SKM-1 (cell line): ENCODE results near the gene NEU2.
"Not testable (repeated sequence)": the region's sequence is repeated elsewhere in the genome, so short reads cannot be mapped to it uniquely, and the experiment has no call there.

ENCODE experiments used
- DNase-seq: peaks from one replicate; lab custom pipeline; 2025; ENCODE audit not compliant: unreplicated experiment; lab: John Stamatoyannopoulos, UW

NEU2 gene

DNA sequence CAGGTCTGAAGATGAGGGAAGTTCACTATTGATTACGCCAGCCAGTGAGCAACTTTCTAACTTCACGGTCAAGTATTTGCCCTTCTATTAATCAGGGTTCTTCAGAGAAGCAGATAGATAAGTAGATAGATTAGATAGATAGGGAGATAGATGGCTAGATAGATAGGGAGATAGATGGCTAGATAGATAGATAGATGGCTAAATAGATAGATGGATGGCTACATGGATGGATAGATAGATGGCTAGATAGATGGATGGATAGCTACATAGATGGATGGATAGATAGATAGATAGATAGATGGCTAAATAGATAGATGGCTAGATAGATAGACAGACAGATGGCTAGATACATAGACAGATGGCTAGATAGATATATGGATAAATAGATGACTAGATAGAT, 22.9 kb downstream of the NEU2 start:
- no peak for DNase-seq

GRCh38 chr2:233056961-233057605, 24.6 kb downstream of the NEU2 start:
- DNase-seq = no peak

DNA sequence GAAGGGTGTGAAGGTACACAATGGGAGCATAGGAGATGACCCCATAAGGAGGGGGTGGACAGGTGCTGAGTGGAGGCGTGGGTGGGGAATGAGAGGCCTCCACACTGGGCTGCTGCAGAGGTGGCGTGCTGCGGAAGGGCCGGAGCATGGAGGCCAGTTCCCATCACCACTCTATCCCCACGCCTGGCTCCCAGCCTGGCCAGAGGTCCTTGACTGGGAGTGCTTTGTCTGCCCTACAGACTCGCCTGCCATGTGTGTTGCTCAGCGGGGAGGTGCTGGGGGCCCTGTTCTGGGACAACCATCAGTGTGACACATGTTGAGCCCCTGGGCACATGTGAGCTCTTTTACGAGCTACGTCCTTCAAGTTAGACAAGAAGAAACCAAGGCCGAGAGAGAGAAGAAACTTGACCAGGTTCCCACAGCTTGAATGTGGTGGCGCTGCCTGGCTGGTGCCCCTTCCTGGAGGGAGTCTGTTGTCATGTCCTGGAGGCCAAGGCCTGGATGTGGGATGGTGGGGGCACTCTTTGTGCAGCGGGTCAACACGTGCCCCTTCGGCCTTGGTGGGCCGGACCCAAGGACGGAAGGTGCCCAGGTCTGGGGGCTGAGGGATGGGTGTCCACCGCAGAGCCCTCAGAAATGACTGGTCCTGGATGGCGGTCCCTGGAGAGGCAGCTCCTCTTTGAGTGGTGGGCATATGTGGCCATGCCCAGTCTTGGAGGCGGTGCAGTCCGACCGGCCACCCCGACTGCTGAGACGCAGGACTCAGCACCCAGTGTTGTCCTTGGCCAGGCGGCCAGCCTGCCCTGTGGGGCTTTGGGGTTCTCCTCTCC, 26.5 kb downstream of the NEU2 start:
- no peak for DNase-seq

- no peak for DNase-seq
These were observed 27.0 kb downstream of the NEU2 start for GRCh38 chr2:233059547-233059796.

GRCh38 chr2:233059797-233060500, 27.5 kb downstream of the NEU2 start, which contains the start of gene INPP5D:
Gene INPP5D (plus strand): TSS chr2:233060342. CDS start chr2:233060479, 137 bp downstream.
- peak; percentile 92 for DNase-seq

DNA sequence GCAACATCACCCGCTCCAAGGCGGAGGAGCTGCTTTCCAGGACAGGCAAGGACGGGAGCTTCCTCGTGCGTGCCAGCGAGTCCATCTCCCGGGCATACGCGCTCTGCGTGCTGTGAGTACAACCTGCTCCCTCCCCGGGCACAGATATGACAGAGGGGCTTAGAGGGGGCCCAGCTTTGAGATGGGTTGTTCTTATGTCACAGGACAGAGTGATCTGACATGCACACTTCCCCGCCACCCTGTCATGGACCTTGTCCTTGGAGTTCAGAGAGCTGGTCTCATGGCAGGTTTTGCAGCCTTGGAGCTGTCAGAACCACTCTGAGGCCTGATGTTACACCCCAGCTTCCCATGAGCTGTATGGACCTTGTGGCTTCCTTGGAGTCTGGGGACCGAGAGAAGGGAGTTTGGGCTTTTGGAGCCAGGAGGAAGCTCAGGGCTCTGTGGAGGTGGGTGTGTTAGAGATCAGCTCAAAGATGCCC, 28.1 kb downstream of the NEU2 start:
- no peak for DNase-seq

- DNase-seq = no peak
These were observed 28.6 kb downstream of the NEU2 start for GRCh38 chr2:233060980-233061590.

DNA sequence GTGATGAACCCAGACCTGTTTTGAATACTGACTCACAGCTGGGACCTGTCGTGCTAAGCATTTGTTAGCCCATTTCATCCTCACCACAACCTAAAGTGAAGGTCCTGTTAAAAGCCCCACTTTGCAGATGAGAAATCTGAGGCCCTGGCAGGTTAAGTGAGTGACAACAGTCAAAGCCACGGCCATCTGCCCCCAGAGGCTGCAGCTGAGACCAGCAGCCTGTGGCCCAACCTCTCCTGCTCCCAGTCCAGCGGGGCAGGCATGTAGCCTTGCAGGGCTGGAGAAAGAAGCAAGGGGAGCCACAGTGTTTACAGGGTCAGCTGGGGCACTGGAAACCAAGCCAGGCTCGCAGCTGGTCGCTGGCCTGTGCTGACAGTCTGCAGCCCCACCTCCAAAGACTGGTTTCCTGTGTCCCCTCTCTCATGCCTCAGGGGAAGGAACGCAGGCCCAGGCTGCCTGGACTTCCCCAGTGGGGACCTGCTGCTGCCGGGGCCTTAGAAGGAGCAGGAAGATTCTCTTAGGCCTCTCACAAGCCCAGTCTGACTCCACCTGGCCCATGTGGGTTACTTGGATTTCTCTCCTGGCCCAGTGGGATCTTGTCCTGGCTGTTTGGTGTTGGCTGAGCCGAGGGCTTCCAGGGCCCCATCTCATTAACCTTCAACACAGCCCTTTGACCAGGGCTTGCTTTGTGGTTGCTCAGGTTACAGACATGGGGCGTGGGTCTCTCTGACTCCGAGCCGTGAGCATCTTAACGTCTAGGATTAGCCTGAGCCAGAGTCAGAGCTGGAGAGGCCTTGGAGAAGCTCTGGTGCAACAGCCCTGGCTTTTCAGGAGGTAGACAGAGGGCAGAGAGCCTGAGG, 29.3 kb downstream of the NEU2 start:
- DNase-seq = no peak

GRCh38 chr2:233062451-233062850, 30.0 kb downstream of the NEU2 start:
- DNase-seq = no peak

DNA sequence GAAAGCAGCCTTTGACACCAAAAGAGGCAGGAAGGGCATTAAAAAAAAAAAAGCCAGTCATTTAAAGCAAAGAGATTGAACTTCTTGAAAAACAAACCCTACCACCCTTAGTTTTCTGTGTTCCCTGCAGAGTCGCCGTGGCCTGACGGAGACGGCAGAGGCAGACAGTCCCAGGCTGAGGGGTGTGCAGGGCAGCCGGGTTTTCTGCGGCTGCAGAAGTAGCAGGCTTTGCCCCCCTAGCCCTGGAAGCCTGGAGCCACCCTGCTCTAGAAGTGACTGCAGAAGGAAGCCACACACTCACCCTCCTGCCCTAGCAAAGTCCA, 30.4 kb downstream of the NEU2 start:
- DNase-seq = no peak

DNA sequence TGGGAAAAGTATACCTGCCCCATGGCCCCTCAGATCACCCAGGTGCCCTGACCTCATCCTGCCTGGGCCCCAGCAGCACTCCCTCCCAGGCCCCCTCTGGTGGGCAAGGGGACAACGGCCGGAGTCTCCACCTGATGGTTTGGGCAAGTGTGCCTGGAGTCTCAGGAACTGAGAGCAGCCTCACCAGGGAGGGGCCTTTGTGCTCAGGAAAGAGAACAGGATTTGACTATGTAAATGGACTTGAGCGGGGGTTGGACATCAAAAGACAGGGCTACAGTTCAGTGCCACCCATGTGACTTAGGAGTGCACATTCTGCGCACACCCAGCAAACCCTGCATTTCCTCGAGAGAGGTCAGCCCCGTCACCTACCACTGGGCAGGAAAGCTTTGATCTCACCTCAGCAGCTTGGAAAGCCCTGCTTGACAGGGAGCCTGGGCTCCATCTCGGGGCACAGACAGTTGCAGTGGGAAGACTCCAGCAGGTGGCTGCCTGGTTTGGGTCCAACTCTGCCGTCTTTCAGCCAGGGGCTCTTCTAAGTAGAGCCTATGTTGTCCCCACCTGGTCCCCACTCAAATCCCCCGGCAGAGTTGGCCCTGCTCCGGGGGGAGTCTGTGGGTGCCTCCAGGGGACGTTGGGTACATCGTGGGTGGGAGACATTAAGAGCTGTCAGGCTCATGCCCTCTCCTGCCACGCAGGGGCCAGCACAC, 30.9 kb downstream of the NEU2 start:
- DNase-seq = no peak

GRCh38 chr2:233063976-233064411, 31.5 kb downstream of the NEU2 start:
- no peak for DNase-seq

DNA sequence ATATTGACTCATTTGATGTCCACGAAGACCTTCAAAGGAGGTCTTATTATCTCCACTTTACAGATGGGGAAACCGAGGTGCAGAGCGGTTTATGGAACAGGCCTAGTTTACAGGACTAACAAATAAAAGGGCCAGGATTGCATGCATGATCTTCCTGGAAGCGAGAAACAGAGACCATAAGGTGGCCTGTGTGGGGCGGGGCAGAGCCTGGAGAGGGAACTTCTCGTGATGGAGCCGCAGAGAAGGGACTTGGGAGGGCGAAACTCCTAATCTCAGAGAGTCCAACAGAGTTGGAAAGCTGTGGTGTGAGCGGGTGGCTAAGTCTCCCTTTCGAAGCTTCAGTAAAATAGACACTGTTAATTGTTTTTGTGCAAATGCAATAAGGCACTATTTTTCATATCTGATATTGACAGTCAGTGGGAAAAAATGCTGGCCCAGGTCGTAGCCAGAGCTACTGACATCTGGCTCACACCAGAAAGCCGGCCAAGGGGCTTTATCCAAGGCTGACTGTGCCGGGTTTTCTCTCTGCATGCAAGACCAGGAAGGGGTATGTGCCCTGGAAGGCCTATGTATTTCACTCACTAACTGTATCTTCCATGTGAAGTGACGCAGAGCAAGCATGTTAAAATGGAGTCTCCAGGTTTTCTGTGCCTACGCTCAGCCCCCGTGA, 32.2 kb downstream of the NEU2 start:
- DNase-seq = no peak

DNA sequence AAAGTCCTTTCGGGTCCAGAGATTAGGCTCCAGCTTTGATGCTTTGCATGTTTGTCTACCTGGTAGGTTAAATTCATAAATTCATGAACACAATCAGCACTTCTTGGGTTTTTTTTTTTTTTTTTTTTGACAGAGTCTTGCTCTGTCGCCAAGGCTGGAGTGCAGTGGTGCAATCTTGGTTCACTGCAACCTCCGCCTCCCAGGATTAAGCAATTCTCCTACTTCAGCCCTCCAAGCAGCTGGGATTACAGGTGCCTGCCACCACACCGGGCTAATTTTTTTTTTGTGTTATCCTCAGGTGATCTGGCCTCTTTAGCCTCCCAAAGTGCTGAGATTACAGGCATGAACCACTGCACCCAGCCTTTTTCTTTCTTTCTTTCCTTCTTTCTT, 32.7 kb downstream of the NEU2 start:
- not testable (repeated sequence) for DNase-seq

DNA sequence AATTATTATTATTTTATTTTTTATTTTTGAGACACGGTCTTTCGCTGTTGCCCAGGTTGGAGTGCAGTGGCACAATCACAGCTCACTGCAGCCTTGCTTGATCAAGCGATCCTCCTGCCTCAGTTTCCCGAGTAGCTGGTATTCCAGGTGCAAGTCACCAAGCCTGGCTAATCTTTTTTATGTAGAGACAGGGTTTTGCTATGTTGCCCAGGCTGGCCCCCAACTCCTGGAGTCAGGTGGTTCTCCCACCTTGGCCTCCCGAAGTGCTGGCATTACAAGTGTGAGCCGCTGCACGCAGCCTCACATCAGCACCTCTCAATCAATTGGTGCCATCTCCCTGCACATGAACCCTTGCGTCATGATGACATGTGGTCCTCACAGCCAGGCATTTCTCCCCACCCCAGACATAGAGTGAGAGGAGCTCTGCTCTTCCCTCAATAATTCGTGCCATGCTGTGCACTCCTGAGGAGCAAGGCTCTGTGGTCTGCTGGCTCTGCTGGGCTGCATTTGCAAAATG, 33.5 kb downstream of the NEU2 start:
- no peak for DNase-seq

GRCh38 chr2:233068762-233069418, 36.4 kb downstream of the NEU2 start:
- DNase-seq = no peak

DNA sequence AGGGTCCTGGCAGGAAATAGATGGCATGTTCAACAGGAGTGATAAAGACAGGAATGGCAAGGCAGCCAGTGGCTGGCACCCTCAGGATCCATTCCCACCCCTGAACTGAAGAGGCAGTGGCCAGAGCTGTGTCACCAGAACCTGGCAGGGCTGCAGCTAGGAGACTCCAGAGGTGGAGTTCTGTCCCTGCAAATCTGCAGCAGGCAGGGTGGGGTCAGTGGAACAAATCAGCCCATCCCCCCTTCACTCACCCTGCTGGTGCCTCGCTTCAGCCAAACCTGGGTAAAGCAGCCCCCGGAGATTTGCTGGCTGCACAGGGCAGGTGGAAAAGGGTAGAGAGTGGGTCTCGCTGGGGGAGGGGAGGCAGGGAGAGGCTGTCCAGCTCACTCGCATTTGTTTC, 40.4 kb downstream of the NEU2 start:
- DNase-seq = no peak

DNA sequence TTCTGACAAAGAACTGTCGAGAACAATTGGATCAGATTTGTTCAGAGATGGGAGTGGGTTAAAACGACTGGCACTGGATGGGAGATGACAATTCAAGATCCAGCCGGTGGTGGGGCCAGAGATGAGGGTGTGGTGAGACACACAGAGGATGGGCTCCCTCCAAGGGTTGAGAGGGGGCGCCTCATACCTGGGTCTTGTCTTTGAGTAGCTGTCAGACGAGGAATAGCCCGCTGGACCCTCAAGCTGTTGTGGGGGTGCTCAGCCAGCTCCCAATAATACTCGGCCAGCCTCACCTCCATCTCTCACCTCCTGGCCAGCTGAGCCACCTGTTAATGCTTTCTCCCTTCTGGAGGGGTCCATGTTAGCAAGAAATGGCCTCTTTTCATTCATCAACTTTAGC, 41.6 kb downstream of the NEU2 start:
- no peak for DNase-seq
